CD14-positive monocyte (primary cell): ENCODE measurements around the gene STOX2. TPM values are rescaled to one million over a fixed set of nuclear protein-coding genes. Genes with fewer than 3 reads are reported as not detected.

Source experiments
- DNase-seq, 3 donors: peaks; one replicate each; pipeline ENCODE4 v3.0.0-alpha.2; 2011 to 2022
- H2AFZ ChIP-seq: 2 replicates; pipeline ENCODE4 v1.6.0; 2012; ENCODE audit warnings: mild to moderate bottlenecking, low read depth, low read length, inconsistent platforms; ENCODE audit not compliant: insufficient read depth, poor library complexity, severe bottlenecking
- H3K27ac ChIP-seq, 2 donors: 1 replicate in 1 of 2; 2 replicates in 1 of 2; pipeline ENCODE4 v1.5.1; 2012 to 2013; ENCODE audit warnings: low read length in 2 of 2, control low read depth in 1 of 2, inconsistent platforms in 1 of 2, low read depth in 1 of 2, mild to moderate bottlenecking in 1 of 2
- H3K27me3 ChIP-seq, 2 donors: one replicate each; pipeline versions ENCODE4 v1.6.0 to v1.6.1; 2011 to 2013; ENCODE audit warnings: low read length in 2 of 2; ENCODE audit not compliant: control insufficient read depth in 2 of 2, insufficient read depth in 2 of 2
- H3K36me3 ChIP-seq, 2 donors: replicated peaks in 1 of 2; 1 replicate in 1 of 2; 2 replicates in 1 of 2; pipeline versions ENCODE4 v1.5.1 to v1.6.1; 2012 to 2013; ENCODE audit warnings: low read length in 2 of 2, control low read depth in 1 of 2, inconsistent platforms in 1 of 2, mild to moderate bottlenecking in 1 of 2; ENCODE audit not compliant: insufficient read depth in 2 of 2, control insufficient read depth in 1 of 2
- H3K4me1 ChIP-seq, 2 donors: 1 replicate in 1 of 2; 2 replicates in 1 of 2; pipeline versions ENCODE4 v1.5.1 to v1.6.1; 2012 to 2013; ENCODE audit warnings: low read length in 2 of 2, control low read depth in 1 of 2, inconsistent platforms in 1 of 2, mild to moderate bottlenecking in 1 of 2, moderate library complexity in 1 of 2; ENCODE audit not compliant: insufficient read depth in 2 of 2, control insufficient read depth in 1 of 2
- H3K4me2 ChIP-seq: replicated peaks from 2 replicates; pipeline ENCODE3; 2012; ENCODE audit warnings: low read length, moderate library complexity, mild to moderate bottlenecking; ENCODE audit not compliant: poor library complexity, severe bottlenecking; ENCODE audit errors: extremely low read depth
- H3K4me3 ChIP-seq, 3 experiments: fragments of 200-600 bp in 1 of 3; sonication (generic) in 1 of 3; replicated peaks in 1 of 3; 1 replicate in 2 of 3; 2 replicates in 1 of 3; pipeline ENCODE4 v1.5.1; 2011 to 2013; ENCODE audit warnings: low read length in 3 of 3, mild to moderate bottlenecking in 3 of 3, control low read depth in 2 of 3, low read depth in 2 of 3, inconsistent platforms in 1 of 3, moderate library complexity in 1 of 3
- H3K79me2 ChIP-seq: 2 replicates; pipeline ENCODE4 v1.6.0; 2012; ENCODE audit warnings: mild to moderate bottlenecking, control low read depth, inconsistent platforms, low read length, moderate library complexity; ENCODE audit not compliant: insufficient read depth
- H3K9ac ChIP-seq: 2 replicates; pipeline ENCODE4 v1.6.0; 2017; ENCODE audit warnings: low read length, mild to moderate bottlenecking; ENCODE audit not compliant: insufficient read depth, poor library complexity, severe bottlenecking
- H3K9me3 ChIP-seq, 2 donors: replicated peaks in 1 of 2; 1 replicate in 1 of 2; 2 replicates in 1 of 2; pipeline versions ENCODE4 v1.5.1 to v1.6.1; 2012 to 2013; ENCODE audit warnings: low read length in 2 of 2, control low read depth in 1 of 2; ENCODE audit not compliant: control insufficient read depth in 1 of 2, insufficient read depth in 1 of 2
- H4K20me1 ChIP-seq: 2 replicates; pipeline ENCODE4 v1.6.0; 2012; ENCODE audit warnings: mild to moderate bottlenecking, low read length, control low read depth, moderate library complexity; ENCODE audit not compliant: insufficient read depth
- H3K27ac Mint-ChIP-seq, 7 donors: one replicate each; pipeline ENCODE4 v1.8.0; 2020; ENCODE audit warnings: mild to moderate bottlenecking in 7 of 7, mixed read lengths in 7 of 7, moderate library complexity in 6 of 7, inconsistent platforms in 2 of 7
- H3K27me3 Mint-ChIP-seq, 3 donors: one replicate each; pipeline ENCODE4 v1.8.0; 2021 to 2022; ENCODE audit warnings: low read depth in 3 of 3, mild to moderate bottlenecking in 3 of 3, mixed read lengths in 3 of 3, moderate library complexity in 3 of 3, inconsistent platforms in 1 of 3
- H3K36me3 Mint-ChIP-seq, 2 donors: one replicate each; pipeline ENCODE4 v1.8.0; 2020; ENCODE audit warnings: mixed read lengths in 2 of 2, inconsistent platforms in 1 of 2, mild to moderate bottlenecking in 1 of 2
- H3K4me1 Mint-ChIP-seq: one replicate; pipeline ENCODE4 v1.8.0; 2020; ENCODE audit warnings: mild to moderate bottlenecking, mixed read lengths
- H3K4me3 Mint-ChIP-seq, 2 donors: one replicate each; pipeline ENCODE4 v1.8.0; 2020; ENCODE audit warnings: mild to moderate bottlenecking in 2 of 2, mixed read lengths in 2 of 2, moderate library complexity in 1 of 2
- H3K9me3 Mint-ChIP-seq, 7 donors: one replicate each; pipeline ENCODE4 v1.8.0; 2020 to 2022; ENCODE audit warnings: mixed read lengths in 7 of 7, mild to moderate bottlenecking in 6 of 7, moderate library complexity in 6 of 7, inconsistent platforms in 2 of 7
- WGBS: methylation state at CpG from one replicate; pipeline ENCODE4 v1.1.5; 2013; ENCODE audit warnings: missing lambda C conversion rate; ENCODE audit not compliant: insufficient coverage; 5-methylcytosine and 5-hydroxymethylcytosine counted together
- intact Hi-C, 2 donors: fragments of 100-400 bp; cut with micrococcal nuclease; formaldehyde crosslinking; loops; one replicate each; pipeline versions ENCODE4 v1.15.0 to v1.15.1; 2023
- polyA plus RNA-seq, 3 donors: library from polyadenylated mRNA; depleted of rRNA in 1 of 3; unstranded in 2 of 3; stranded (reverse) in 1 of 3; fragments of 300-500 nt in 2 of 3; fragments of >200 nt in 1 of 3; fragmentation: Illumina TruSeq in 2 of 3; gene quantifications; 1 replicate in 2 of 3; 2 replicates in 1 of 3; pipeline ENCODE4 v1.2.3, GENCODE V29; 2012 to 2021
- TF ChIP-seq, protein P1 (sequence below): fragments of 200-600 bp; IDR thresholded peaks from one replicate; pipeline ENCODE4 v1.8.0; 2022; ENCODE audit warnings: antibody characterized with exemption, mild to moderate bottlenecking

STOX2 gene
- polyA plus RNA-seq, 3 donors: 0.01 TPM; not detected in 2

DNA sequence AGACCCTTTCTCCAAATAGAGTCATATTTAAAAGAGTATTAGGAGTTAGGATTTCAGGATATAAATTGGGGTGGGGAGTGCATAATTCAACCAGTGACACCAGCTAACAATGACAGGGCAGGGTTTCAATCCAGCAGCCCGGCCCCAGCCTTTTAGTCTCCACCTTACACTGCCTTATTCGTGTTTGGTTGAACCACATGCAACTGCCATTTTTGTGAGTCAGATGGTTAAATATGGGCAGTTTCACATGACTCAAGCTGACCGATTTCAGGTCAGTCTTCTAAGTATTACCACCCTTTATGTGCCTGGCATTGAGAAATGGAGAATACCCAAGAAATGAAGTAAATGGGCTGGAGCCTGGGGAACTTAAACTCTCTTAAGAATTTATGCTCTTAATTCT lies 102.8 kb downstream of the STOX2 start:
- peaks cover 0 to 3% of the 10 kb centered on the region in 2 donors for H3K4me1 ChIP-seq
- no peaks in the 10 kb centered on the region for H3K27me3 ChIP-seq
- TF ChIP-seq, protein P1, sequence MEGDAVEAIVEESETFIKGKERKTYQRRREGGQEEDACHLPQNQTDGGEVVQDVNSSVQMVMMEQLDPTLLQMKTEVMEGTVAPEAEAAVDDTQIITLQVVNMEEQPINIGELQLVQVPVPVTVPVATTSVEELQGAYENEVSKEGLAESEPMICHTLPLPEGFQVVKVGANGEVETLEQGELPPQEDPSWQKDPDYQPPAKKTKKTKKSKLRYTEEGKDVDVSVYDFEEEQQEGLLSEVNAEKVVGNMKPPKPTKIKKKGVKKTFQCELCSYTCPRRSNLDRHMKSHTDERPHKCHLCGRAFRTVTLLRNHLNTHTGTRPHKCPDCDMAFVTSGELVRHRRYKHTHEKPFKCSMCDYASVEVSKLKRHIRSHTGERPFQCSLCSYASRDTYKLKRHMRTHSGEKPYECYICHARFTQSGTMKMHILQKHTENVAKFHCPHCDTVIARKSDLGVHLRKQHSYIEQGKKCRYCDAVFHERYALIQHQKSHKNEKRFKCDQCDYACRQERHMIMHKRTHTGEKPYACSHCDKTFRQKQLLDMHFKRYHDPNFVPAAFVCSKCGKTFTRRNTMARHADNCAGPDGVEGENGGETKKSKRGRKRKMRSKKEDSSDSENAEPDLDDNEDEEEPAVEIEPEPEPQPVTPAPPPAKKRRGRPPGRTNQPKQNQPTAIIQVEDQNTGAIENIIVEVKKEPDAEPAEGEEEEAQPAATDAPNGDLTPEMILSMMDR: no peak
- H3K4me3 Mint-ChIP-seq: no peak overlapping the region
- DNase-seq: no peak
- H3K79me2 ChIP-seq: no peaks in the 10 kb centered on the region
- H3K27ac Mint-ChIP-seq: no peak overlapping the region
- H3K9ac ChIP-seq: no peak overlapping the region
- no peaks in the 10 kb centered on the region for H3K36me3 ChIP-seq
- H3K4me3 ChIP-seq: no peak overlapping the region
- H3K27me3 Mint-ChIP-seq: no peaks in the 10 kb centered on the region
- H3K27ac ChIP-seq: no peak overlapping the region
- H3K4me1 Mint-ChIP-seq: peaks cover 5% of the 10 kb centered on the region
- no peaks in the 10 kb centered on the region for H4K20me1 ChIP-seq
- peaks cover 0 to 10% (median 0%) of the 10 kb centered on the region in 7 donors for H3K9me3 Mint-ChIP-seq
- peaks cover 0 to 6% of the 10 kb centered on the region in 2 donors for H3K9me3 ChIP-seq
- no peak overlapping the region for H3K4me2 ChIP-seq
- no peaks in the 10 kb centered on the region for H3K36me3 Mint-ChIP-seq
- intact Hi-C loops: no loop called here
- 80% methylated on average over 1 of the region's 3 CpGs for WGBS
- no peak overlapping the region for H2AFZ ChIP-seq

DNA sequence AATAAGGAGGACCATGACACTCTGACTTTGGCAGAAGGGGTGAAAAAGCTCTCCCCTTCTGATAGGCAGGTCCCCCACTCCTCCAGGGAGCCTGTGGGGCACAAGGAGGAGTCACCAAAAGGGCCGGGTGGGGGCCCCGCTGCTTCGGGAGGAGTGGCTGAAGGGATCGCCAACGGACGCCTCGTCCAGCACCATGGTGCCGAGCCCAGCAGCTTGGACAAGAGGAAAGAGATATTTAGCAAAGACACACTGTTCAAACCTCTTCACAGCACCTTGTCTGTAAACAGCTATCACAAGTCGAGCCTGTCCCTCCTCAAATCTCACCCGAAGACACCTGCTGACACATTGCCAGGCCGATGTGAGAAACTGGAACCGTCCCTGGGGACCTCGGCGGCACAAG lies 105.6 kb downstream of the STOX2 start:
- Mint-ChIP-seq H3K27me3 (no peaks in the 10 kb centered on the region), H3K36me3 (no peaks in the 10 kb centered on the region), H3K27ac (no peak overlapping the region), H3K4me1 (peaks cover 6% of the 10 kb centered on the region), H3K9me3 (peaks cover 0 to 13% (median 0%) of the 10 kb centered on the region in 7 donors), H3K4me3 (no peak overlapping the region)
- peaks cover 0 to 6% of the 10 kb centered on the region in 2 donors for H3K9me3 ChIP-seq
- no peaks in the 10 kb centered on the region for H4K20me1 ChIP-seq
- no peaks in the 10 kb centered on the region for H3K36me3 ChIP-seq
- TF ChIP-seq, protein P1: no peak
- H3K27me3 ChIP-seq: no peaks in the 10 kb centered on the region
- DNase-seq: no peak
- no peak overlapping the region for H3K9ac ChIP-seq
- intact Hi-C loops: no loop called here
- no peak overlapping the region for H2AFZ ChIP-seq
- H3K4me1 ChIP-seq: peaks cover 0 to 3% of the 10 kb centered on the region in 2 donors
- no peak overlapping the region for H3K4me3 ChIP-seq
- H3K4me2 ChIP-seq: no peak overlapping the region
- WGBS: 96% methylated on average over 11 of the region's 14 CpGs
- no peaks in the 10 kb centered on the region for H3K79me2 ChIP-seq
- H3K27ac ChIP-seq: no peak overlapping the region
